22Rv1 (cell line): ENCODE results near the gene FAM237B.

Source experiments
- H3K27ac ChIP-seq: fragments of 450-650 bp; 2 replicates; pipeline ENCODE4 v1.5.1; 2017
- CTCF ChIP-seq: fragments of 450-650 bp; IDR thresholded peaks from 2 replicates; pipeline ENCODE4 v1.5.1; 2017; ENCODE audit warnings: mild to moderate bottlenecking
- ZFX ChIP-seq: fragments of 450-650 bp; IDR thresholded peaks from 2 replicates; pipeline ENCODE4 v1.6.1; 2017; ENCODE audit warnings: antibody characterized with exemption, borderline replicate concordance

Gene FAM237B

GRCh38 chr7:90270431-90271178 lies 50.5 kb downstream of the FAM237B start:
- TF ChIP-seq CTCF (no peak), ZFX (no peak)
- no peak overlapping the region for H3K27ac ChIP-seq

GRCh38 chr7:90269163-90269562 lies 51.9 kb downstream of the FAM237B start:
- peak overlapping the region; percentile 28 for H3K27ac ChIP-seq
- TF ChIP-seq ZFX (no peak), CTCF (no peak)

- H3K27ac ChIP-seq = no peak overlapping the region
- TF ChIP-seq ZFX (no peak), CTCF (no peak)
Measured at GRCh38 chr7:90267263-90267858, 53.7 kb downstream of the FAM237B start.

- H3K27ac ChIP-seq = no peak overlapping the region
- TF ChIP-seq CTCF = no peak
- no peak for TF ChIP-seq ZFX
Measured at GRCh38 chr7:90266808-90267207, 54.3 kb downstream of the FAM237B start.
